HG03159 (cell line): ENCODE data around the gene ESR1.

Experiments
- ATAC-seq: cut with Tn5 transposase; IDR thresholded peaks from one replicate; pipeline ENCODE4 v1.9.1; 2021; ENCODE audit warnings: mild to moderate bottlenecking, moderate library complexity; ENCODE audit not compliant: unreplicated experiment

Gene ESR1

DNA sequence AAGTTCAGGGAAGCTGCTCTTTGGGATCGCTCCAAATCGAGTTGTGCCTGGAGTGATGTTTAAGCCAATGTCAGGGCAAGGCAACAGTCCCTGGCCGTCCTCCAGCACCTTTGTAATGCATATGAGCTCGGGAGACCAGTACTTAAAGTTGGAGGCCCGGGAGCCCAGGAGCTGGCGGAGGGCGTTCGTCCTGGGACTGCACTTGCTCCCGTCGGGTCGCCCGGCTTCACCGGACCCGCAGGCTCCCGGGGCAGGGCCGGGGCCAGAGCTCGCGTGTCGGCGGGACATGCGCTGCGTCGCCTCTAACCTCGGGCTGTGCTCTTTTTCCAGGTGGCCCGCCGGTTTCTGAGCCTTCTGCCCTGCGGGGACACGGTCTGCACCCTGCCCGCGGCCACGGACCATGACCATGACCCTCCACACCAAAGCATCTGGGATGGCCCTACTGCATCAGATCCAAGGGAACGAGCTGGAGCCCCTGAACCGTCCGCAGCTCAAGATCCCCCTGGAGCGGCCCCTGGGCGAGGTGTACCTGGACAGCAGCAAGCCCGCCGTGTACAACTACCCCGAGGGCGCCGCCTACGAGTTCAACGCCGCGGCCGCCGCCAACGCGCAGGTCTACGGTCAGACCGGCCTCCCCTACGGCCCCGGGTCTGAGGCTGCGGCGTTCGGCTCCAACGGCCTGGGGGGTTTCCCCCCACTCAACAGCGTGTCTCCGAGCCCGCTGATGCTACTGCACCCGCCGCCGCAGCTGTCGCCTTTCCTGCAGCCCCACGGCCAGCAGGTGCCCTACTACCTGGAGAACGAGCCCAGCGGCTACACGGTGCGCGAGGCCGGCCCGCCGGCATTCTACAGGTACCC is at the start of gene ESR1:
Gene ESR1, plus strand, starts transcription at position 170 of the 858 bp plus-strand sequence. Its CDS starts 231 bp downstream, at position 401.
- ATAC-seq = peak; percentile 45

DNA sequence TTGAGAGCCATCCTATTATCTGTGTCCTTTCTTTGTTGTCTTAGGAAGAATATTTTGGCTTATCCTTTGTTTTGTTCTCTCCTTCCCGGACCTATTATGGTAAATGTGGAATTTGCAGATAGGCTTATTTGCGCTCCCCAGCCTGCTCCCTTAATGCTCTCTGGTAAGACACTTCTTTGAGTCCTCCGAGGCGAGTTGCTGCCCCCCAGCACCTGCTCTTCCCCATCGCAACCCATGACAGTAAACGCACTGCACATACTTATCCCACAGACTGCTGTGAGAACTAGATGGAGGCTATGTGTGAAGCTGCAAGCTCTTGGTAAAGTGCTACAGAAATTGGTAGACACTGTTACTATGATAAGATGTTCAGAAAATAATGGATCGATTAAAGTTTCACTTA is 47.0 kb upstream of the ESR1 start:
- ATAC-seq = no peak

DNA sequence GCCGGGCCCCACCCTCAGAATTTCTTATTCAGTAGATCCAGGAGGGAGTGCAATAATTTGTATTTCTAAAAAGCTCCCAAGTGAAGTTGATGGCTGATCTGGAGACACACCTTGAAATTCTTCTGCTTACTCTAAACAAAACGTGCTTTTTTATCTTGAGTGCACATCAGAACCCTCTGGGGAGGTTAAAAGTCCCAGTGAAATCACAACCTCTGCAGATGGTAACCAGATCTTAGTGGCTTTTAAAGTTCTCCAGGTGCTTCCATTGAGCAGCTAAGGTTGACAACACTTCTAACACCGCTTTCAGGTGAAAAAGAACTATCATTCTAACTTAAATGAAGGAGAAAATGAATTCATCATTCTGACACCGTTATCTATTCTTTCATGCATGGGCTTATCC is 45.6 kb upstream of the ESR1 start:
- ATAC-seq = no peak

DNA sequence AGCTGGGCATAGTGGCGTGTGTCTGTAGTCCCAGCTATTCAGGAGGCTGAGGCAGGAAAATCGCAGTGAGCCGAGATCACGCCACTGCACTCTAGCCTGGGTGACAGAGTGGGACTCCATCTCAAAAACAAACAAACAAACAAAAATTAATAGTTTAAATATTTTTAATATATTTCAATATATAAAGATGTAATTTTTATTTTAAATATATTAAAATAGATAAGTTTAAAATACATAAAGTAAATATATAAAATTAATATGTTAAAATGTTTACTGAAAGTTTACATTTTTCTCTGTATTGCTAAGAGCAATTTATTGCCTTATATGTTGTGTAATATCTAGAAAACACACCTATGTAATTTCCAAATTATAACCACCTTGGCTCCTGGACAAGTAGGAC is 44.7 kb upstream of the ESR1 start:
- ATAC-seq = no peak

DNA sequence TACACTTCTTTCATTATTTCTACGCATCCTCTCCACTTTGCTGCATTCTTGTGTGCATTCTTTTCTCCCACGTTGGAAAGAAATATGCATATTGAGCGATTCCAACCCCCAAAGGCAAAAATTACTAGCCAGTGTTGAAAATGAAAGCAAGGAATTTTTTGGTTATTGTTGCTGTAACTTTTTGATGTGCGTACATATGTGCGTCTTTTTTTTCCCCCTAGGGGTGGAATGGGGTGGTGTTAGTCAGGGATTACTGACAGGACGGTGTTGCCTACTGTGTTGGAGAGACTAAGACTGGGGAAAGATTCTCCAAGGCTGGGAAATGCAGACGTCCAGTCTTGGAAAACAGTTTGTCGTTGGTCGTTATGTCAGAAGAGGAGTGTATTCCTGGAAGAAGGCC is 44.2 kb upstream of the ESR1 start:
- ATAC-seq = no peak

DNA sequence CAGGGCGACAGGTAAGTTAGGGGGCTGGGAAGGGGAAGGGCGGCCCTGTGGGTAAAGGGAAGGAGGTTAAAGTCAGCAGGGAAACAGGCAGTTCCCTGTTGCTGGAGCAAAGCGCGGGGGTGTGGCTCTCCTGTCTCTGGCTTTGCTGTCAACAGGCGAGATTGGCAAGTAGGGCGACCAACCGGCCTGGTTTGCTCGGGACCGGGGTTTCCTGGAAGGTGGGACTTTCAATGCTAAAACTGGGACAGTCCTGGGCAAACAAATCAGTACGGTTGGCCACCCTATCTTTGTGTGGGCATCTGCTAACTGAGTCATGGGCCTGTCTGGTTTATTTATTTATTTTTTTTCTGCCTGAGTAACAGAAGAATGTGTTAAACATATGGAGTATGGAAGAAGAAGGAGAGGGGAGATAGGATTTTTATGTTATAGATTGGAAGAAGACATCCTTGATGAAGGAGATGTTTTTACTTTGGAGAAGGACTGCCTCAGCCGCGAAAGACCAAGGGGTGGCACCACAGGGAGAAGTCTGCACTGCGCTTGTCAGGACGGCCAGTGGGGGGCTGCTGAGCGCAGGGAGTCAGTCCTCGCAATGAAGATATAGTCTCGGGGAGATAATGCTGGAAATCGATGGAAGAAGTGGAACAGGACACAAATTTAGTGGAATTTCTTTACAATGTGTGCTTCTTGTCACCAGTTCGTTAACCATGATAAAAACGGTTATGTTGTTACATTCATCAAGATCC is 43.4 kb upstream of the ESR1 start:
- ATAC-seq = peak; percentile 90

DNA sequence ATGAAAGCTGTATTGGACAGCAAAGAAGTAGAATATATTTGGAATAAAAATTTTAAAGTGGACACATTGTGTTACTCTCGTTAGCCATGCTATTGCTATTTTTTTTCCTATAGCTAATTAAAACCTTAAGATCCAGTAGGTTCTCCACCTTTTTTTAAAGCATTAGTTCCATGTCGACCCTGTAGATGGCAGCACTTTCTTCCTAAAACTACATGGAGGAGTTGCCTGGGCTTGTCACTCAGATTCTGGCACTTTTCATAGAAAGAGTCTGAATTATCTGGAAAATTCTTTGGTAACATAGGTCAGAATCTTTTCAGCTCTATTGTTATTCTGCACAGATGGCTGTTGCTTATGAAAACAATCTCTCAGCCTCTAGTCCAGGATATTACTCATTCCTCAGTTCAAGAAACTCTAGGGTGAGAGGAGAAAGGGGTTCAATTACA is 42.0 kb upstream of the ESR1 start:
- peak; percentile 68 for ATAC-seq

DNA sequence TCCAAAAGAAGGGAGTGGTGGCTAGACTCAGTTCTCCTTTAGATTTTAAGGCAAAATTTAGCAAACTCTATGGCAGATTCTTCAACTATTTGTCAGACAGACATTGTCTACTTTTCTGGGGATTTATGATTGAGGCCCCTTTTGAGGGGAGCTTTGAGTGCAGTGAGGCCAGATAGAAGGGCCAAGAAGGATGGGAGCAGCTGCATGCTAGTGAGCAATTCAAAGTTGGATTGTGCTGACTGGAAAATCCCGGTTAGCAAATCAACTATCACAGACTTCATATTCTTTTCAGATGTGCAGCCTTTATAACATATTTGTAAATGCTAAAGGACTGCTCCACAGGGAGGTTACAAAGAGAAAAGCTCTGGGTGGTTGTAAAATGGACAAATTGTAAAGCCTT is 35.0 kb upstream of the ESR1 start:
- no peak for ATAC-seq

DNA sequence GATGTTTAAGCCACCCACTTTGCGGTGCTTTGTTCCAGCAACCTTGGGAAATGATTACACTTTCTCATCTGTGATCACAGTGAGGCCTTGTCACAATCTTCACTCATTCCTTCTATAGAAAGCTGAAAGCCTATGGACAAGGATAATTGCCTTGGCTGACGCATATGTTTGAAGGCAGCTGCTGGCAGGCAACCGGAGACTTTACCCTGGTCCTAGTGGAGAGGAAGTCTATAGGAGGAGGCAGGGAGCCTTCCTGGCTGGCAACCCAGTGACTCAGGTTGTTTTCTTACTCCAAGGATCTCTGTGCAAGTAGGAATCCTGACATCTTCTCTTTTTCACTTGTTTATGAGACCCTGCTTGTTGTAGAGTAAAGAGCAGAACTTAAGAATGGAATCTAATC is 34.1 kb upstream of the ESR1 start:
- no peak for ATAC-seq

DNA sequence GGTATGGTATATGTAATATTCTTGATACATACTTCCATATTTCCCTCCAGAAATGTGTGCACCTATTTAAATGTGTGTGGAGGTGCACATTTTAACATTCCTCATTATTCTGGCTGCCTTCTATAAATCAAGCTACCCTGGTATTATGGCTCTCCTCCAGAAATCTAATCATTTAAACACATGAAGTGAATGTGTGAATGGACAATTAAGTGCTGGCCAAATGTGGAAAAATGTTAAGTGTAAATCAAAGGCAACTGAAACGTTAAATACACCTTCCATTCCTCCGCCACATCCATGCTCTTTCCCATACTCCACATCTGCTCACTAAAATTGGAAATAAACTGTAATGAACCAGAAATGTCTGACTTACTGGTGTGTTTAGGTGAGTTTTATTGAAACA is 24.9 kb upstream of the ESR1 start:
- ATAC-seq = no peak

DNA sequence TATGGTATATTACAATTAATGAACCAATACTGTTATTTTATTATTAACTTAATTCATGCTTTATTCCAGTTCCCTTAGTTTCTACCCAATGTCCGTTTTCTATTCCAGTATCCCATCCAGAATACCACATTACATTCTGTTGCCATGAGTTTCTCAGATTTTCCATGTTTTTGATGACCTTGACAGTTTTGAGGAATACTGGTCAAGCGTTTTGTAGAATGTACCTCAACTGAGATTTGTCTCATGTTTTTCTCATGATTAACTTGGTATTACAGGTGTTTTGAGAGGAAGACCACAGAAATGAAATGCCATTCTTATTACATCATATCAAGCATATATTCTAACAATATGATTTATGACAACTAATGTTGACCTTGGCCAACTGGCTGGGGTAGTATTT is 23.8 kb upstream of the ESR1 start:
- ATAC-seq = no peak

DNA sequence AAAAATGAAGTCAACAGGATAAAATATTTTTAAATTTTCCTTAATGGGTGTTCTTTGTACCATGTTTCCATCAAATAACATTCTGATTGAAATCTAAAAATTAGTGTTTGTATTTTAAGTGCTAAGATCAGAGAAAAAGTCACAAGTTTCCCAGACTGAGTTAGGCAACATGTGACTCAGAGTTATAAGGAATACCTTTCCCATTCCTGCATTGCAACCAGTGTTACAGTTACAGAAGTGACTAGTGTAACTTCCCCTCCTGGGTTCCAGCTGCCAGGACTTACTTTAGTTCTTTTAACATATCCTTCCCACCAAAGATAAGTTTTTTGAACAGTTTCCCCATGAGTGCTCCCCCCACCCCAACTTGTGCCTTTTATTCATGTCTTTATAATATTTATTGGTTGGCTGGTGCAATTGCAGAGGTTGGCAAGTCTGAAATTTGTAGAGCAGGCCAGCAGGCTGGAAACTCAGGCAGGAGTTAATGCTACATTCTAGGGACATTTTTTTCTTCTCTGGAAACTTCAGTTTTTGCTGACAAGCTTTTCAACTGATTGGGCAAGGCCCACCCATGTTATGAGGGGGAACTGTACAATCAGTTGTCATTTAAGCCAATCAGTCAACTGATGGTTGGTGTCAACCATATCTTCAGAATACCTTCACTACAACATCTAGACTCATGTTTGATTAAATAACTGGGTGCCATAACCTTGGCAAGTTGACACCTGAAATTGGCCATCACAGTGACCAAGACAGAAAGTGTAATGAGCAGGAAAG is 22.9 kb upstream of the ESR1 start:
- ATAC-seq = no peak

DNA sequence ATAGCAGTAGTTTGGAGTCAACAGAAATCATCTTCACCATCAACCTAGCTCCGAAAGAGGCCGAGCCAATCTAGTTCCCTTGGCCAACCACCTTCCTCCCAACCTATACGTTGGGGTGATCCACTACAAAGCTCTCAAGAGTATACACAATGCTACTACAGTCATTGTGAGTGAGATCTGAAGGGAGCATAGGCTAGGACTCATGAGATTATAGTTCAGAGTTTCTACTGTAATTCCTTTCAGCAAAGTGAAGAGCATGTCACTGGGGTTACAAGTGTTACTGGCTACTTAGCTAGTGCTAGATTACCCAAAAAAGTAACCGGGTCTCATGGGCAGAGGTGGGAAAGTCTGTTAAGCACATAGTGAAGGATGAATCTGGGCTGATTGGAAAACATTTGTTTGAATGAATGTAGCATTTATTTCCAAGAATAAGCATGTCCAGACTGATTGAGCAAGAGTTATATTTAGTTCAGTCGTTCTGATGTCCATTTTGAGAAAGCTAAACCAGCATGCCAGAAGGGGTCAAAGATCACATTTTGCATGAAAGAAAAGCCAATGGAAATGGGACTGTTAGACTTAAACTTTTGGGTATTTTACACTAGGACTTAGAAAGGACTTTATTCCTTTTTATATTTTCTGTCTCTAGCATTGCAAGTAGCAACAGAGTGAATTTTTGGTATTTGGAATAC is 10.5 kb upstream of the ESR1 start:
- ATAC-seq = no peak

DNA sequence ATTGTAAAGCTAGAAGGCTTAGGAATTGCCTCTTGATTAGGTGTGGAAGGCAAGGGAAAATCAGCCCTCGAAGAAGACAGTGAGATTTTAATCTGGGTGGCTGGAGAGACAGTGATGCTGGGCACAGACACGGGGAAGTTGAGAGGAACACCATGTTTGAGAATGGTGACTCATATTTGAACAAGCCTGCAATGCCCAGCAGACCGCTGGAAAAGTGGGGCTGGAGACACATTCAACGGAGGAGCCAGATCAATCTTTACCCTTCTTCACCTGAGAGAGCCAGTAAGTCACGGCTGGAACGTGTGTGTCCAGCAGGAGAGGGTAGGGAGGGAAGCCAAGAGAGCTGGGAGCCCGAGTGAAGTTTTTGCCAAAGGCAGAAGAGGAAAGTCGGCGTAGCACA is 3.7 kb upstream of the ESR1 start:
- ATAC-seq = no peak

DNA sequence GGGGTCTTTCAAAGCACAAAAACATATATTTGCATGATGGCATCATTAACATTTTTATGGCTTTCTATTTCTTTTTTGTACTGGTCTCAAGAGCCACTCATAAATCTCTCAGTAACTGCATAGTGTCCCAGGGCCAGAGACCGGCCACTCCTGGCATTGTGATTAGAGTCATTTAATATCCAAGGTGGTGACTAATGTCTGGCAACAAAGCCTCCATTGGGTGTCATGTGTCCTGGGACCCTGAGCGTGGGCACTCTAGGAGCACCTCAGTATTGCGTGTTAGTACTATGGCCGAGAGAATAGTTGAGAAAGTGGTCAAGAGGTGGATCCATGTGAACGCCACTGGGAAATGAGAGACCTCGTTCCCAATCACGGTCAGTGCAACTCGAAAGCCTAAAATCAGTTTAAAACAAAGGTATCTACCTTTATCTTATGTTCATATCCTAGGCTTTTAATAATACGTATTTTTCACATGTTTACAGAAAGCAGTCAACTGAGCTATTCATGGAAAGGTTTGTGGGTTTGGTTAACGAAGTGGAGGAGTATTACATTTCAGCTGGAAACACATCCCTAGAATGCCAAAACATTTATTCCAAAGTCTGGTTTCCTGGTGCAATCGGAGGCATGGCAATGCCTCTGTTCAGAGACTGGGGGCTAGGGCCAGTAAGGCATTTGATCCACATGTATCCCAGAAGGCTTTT is 2.7 kb upstream of the ESR1 start:
- no peak for ATAC-seq

DNA sequence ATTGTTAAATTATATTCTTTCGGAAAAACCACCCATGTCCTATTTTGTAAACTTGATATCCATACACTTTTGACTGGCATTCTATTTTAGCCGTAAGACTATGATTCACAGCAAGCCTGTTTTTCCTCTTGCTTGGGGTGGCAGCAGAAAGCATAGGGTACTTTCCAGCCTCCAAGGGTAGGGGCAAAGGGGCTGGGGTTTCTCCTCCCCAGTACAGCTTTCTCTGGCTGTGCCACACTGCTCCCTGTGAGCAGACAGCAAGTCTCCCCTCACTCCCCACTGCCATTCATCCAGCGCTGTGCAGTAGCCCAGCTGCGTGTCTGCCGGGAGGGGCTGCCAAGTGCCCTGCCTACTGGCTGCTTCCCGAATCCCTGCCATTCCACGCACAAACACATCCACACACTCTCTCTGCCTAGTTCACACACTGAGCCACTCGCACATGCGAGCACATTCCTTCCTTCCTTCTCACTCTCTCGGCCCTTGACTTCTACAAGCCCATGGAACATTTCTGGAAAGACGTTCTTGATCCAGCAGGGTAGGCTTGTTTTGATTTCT is 2.1 kb upstream of the ESR1 start:
- no peak for ATAC-seq

DNA sequence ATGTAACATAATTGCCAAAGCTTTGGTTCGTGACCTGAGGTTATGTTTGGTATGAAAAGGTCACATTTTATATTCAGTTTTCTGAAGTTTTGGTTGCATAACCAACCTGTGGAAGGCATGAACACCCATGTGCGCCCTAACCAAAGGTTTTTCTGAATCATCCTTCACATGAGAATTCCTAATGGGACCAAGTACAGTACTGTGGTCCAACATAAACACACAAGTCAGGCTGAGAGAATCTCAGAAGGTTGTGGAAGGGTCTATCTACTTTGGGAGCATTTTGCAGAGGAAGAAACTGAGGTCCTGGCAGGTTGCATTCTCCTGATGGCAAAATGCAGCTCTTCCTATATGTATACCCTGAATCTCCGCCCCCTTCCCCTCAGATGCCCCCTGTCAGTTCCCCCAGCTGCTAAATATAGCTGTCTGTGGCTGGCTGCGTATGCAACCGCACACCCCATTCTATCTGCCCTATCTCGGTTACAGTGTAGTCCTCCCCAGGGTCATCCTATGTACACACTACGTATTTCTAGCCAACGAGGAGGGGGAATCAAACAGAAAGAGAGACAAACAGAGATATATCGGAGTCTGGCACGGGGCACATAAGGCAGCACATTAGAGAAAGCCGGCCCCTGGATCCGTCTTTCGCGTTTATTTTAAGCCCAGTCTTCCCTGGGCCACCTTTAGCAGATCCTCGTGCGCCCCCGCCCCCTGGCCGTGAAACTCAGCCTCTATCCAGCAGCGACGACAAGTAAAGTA is 547 bp upstream of the ESR1 start:
- ATAC-seq = no peak

DNA sequence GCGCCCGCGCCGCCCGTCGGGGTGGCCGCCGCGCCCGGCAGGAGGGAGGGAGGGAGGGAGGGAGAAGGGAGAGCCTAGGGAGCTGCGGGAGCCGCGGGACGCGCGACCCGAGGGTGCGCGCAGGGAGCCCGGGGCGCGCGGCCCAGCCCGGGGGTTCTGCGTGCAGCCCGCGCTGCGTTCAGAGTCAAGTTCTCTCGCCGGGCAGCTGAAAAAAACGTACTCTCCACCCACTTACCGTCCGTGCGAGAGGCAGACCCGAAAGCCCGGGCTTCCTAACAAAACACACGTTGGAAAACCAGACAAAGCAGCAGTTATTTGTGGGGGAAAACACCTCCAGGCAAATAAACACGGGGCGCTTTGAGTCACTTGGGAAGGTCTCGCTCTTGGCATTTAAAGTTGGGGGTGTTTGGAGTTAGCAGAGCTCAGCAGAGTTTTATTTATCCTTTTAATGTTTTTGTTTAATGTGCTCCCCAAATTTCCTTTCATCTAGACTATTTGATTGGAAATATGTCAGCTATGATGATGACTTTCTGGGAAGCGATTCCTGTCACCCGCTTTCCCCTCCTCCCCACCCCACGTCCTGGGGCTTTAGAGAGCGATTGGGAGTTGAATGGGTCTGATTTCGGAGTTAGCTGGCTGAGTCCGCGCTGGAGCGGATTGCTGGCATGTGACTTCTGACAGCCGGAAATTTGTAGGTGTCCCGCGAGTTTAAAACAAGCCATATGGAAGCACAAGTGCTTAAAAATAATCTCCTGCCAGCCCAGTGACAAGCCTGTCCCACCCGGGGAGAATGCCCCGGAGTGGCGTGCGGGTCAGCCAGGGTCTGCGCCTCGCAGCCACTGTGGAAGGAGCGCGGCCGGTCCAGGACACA is 1.1 kb downstream of the ESR1 start:
- peak; percentile 6 for ATAC-seq
